ENCODE results near the gene NAA10.

GRCh38 chrX:153944800-153945150, 9.9 kb upstream of the NAA10 start:
- TF ChIP-seq CTCF (IDR thresholded peaks at IDR 0.05) (no peak), POLR2AphosphoS5 (IDR thresholded peaks at IDR 0.05; ENCODE audit: low read depth, low read length) (no peak), REST (IDR thresholded peaks at IDR 0.05; ENCODE audit: insufficient read depth in 1 of 2, low read depth in 2 of 2, low read length in 1 of 2) (no peak)

Measured in Panc1 (cell line).